Subcutaneous adipose tissue (tissue), 4 donors: ENCODE measurements around the gene CCNH. TPM values are rescaled to one million over a fixed set of nuclear protein-coding genes. Genes with fewer than 3 reads are reported as not detected.

ENCODE experiments used
- CTCF ChIP-seq: fragments of 450-650 bp; IDR thresholded peaks from one replicate; pipeline ENCODE4 v1.5.1; 2016; ENCODE audit warnings: low read depth, mild to moderate bottlenecking, control low read depth, antibody characterized with exemption, moderate library complexity
- total RNA-seq, 4 donors: library from RNA; depleted of rRNA; stranded (reverse); fragments of >200 nt; gene quantifications; one replicate each; pipeline ENCODE4 v1.1.0, GENCODE V29; 2016

The CCNH gene
- total RNA-seq, 4 donors from 2014 or later: 142 to 294 (median 170) TPM

GRCh38 chr5:87394411-87395165, 18.1 kb downstream of the CCNH start:
- no peak for TF ChIP-seq CTCF

- no peak for TF ChIP-seq CTCF
Observed at GRCh38 chr5:87393331-87393730, 19.4 kb downstream of the CCNH start.

GRCh38 chr5:87392801-87393200, 19.9 kb downstream of the CCNH start:
- TF ChIP-seq CTCF: no peak

- no peak for TF ChIP-seq CTCF
Observed at GRCh38 chr5:87392170-87392569, 20.6 kb downstream of the CCNH start.

- no peak for TF ChIP-seq CTCF
Observed at GRCh38 chr5:87390576-87391199, 22.0 kb downstream of the CCNH start.

GRCh38 chr5:87390075-87390474, 22.7 kb downstream of the CCNH start:
- TF ChIP-seq CTCF: no peak

- no peak for TF ChIP-seq CTCF
Observed at GRCh38 chr5:87389296-87390034, 23.3 kb downstream of the CCNH start.
